C1 segment of cervical spinal cord (tissue), 14 donors: ENCODE data around the gene SH3D19.
"Not testable (repeated sequence)": the region's sequence is repeated elsewhere in the genome, so short reads cannot be mapped to it uniquely, and the experiment has no call there.

Source experiments
- DNase-seq, 14 donors: peaks; one replicate each; lab custom pipeline; 2025; lab: John Stamatoyannopoulos, UW

Gene SH3D19

GRCh38 chr4:151098979-151099228, 226.5 kb downstream of the SH3D19 start:
- no peak for DNase-seq

- DNase-seq, result no peak
Measured at GRCh38 chr4:151097759-151098158, 227.6 kb downstream of the SH3D19 start.

DNA sequence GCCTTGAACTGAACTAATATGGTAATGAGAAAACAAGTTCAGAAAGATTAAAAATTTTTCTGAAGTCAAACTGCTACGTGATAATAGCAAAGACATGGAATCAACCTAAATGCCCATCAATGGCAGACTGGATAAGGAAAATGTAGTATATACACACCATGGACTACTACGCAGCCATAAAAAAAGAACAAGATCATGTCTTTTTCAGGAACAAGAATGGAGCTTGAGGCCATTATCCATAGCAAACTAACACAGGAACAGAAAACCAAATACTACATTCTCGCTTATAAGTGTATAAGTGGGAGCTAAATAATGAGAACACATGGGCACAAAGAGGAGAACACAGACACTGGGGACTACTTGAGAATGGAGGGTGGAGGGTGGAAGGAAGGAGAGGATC, 230.3 kb downstream of the SH3D19 start:
- no peak for DNase-seq

GRCh38 chr4:151094290-151094751, 231.1 kb downstream of the SH3D19 start:
- no peak for DNase-seq

DNA sequence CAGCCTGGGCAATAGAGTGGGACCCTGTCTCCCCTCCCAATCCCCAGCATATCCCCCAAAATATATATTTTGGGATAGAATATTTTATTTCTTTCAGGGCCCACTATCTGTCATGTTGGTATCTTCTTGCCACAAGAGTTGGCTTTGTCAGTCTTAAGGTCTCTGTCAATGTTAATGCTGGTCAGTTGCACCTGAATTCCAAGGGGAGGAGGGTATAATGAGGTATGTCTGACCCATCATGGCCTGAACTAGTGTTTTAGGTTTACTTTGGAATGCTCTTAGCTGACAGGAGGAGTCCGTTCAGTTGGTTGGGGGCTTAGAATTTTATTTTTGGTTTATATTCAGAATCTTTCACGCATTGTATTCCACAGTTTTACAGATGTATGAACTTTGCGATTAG, 232.2 kb downstream of the SH3D19 start:
- no peak for DNase-seq

GRCh38 chr4:151092488-151092887, 232.9 kb downstream of the SH3D19 start:
- DNase-seq, result no peak

- DNase-seq, result no peak
Measured at GRCh38 chr4:151091047-151091446, 234.4 kb downstream of the SH3D19 start.

GRCh38 chr4:151087467-151087866, 237.9 kb downstream of the SH3D19 start:
- DNase-seq, result no peak

GRCh38 chr4:151077978-151078377, 247.4 kb downstream of the SH3D19 start:
- not testable (repeated sequence) for DNase-seq

DNA sequence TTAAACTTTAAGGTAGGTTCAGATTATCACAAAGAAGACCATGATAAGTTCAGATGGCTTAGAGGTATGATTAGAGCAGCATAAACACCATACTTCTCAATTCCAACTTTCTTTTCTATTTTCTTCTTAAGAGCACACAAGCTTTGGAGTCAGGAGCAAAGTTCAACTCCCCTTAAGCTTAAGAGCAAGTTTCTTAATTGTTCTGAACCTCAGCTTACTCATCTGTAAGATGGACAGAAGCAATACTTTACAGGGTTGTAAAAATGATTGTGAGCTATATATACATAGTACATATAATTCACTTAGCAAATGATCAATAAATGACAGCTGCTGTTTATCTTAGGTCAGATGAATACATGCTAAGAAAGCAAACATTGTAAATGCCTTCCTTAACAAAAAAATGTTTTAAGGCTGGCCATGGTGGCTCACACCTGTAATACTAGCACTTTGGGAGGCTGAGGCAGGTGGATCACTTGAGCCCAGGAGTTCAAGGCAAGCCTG, 250.9 kb downstream of the SH3D19 start:
- DNase-seq, result no peak
